Right lung (tissue), 5 donors: ENCODE data around the gene ZNF532. TPM values are rescaled to one million over a fixed set of nuclear protein-coding genes. Genes with fewer than 3 reads are reported as not detected.

ENCODE experiments used
- DNase-seq, 2 donors: peaks; one replicate each; pipeline ENCODE4 v3.0.0-alpha.2; 2013
- polyA plus RNA-seq, 5 donors: library from polyadenylated mRNA; unstranded; fragments of 120-200 nt; gene quantifications; one replicate each; pipeline versions ENCODE4 v1.2.1 to v1.2.3, GENCODE V29; 2013; ENCODE audit warnings: inconsistent platforms in 1 of 5, low replicate concordance in 1 of 5; ENCODE audit not compliant: insufficient read length in 5 of 5, insufficient read depth in 1 of 5

ZNF532 gene
- polyA plus RNA-seq, 5 donors: 106 to 145 (median 144) TPM

GRCh38 chr18:58866773-58867150 lies 2.1 kb downstream of the ZNF532 start:
- no peak for DNase-seq

GRCh38 chr18:58867281-58867961 lies 2.7 kb downstream of the ZNF532 start:
- no peak for DNase-seq

- no peak for DNase-seq
Measured at GRCh38 chr18:58868440-58868839, 3.8 kb downstream of the ZNF532 start.

DNA sequence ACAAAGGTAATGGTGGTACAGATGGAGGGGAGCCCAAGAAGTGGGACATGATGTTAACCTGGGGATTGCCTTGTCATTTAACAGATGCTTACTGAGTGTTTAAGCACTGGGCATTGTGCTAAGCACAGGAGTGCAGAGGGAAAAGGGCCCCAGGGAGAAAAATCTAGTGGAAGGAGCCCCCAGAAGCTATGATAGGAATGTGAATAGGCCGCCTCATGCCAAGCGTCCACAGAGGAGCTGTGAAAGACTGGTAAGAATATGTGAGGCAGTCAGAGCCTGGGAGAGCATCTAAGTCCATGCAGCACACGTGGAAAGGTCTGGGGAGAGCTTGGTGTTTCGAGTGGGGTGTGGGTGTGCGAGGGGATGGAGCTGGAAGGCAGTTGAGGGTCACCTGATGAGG lies 5.5 kb downstream of the ZNF532 start:
- DNase-seq: no peak

GRCh38 chr18:58870621-58871020 lies 5.9 kb downstream of the ZNF532 start:
- DNase-seq: no peak

GRCh38 chr18:58871514-58872420 lies 7.1 kb downstream of the ZNF532 start:
- no peak for DNase-seq

DNA sequence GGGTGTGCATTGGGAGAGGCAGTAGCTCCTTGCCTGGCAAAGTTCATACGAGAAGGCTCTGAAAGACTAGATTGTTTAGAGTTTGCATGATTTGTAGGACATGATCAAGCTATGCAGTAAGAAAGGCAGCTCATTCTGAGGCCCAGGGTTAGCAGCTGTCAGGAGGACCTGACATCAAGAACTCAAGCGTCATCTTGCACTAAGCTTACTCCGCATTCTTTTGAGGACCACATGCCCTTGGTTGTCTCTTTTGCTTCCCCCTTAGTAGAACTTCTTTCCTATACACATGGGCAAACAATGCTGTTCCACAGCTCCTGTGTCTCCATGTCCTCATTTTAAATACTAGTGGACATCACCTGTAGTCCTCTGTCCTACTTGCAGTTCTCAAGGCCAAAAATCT lies 14.0 kb downstream of the ZNF532 start:
- no peak for DNase-seq

DNA sequence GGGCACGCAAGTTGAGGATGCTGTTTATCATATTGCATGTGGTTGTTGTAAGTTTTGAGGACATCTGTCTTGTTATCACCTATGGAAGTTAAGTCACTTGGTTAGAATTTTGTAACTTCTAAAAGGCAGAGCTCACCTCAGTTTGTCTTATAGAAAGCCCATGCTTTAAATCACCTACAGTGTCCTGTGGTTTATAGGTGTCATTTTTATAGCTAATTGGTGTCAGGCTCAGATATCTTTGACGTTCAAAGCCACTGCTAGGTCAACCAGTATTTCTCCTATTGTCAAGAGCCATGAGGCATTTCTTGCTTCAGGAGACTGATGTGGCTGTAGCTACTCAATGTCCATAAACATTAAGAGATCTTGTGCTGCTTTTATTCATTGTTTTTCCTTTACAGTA lies 16.8 kb downstream of the ZNF532 start:
- no peak for DNase-seq

DNA sequence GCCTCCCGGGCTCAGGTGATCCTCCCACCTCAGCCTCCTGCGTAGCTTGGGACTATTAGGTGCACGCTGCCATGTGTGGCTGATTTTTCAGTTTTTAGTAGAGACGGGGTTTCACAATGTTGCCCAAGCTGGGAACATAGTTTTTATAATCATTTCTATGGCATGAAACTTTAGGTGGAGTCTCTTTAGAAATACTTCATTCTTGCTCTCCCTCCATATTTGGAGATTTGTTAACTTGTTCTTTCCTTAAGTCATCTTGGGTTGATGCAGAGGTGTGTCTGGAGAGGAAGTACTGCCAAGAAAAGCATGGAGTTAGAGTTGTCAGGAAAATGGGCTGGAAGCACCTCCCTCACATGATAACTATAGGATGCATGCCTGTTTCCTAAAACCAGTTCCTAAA lies 17.4 kb downstream of the ZNF532 start:
- no peak for DNase-seq

DNA sequence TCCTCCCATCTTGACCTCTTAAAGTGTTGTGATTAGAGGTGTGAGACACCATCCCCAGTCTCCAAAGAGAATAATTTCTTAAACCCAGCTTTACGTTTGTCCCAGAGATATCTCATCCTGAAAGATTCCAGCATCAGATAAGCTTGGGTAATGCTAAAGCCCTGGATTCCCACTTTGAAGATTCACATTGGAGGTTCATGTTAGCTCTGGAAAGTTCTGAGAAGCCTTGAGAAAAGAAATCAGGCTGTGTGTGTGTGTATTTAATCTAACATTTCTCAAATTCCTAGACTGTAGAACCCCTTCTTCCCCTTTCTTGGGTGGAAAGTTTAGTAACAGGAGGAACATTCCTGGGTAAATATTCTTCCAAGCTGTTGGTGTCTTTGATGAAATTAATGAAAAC lies 18.0 kb downstream of the ZNF532 start:
- DNase-seq: no peak

DNA sequence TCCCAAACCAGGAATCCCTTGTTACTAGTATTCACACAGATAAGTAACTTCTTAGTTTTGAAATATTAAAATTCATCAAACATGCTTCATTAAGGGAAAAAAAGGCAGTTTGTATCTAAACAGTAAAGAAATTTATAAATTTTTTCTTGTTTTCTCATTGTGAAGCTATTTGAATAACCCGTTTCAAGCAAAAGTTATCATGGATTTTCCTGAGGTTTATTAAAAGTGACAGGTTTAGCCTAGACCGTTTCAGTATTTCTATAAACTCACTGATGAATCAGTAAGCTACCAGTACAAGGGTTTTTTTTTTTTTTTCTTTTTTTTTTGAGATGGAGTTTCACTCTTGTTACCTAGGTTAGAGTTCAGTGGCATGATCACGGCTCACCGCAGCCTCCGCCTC lies 20.0 kb downstream of the ZNF532 start:
- DNase-seq: no peak

- no peak for DNase-seq
Measured at GRCh38 chr18:58886431-58886830, 21.8 kb downstream of the ZNF532 start.

GRCh38 chr18:58886864-58887612 lies 22.4 kb downstream of the ZNF532 start:
- no peak for DNase-seq

GRCh38 chr18:58887613-58887963 lies 22.9 kb downstream of the ZNF532 start:
- no peak for DNase-seq

DNA sequence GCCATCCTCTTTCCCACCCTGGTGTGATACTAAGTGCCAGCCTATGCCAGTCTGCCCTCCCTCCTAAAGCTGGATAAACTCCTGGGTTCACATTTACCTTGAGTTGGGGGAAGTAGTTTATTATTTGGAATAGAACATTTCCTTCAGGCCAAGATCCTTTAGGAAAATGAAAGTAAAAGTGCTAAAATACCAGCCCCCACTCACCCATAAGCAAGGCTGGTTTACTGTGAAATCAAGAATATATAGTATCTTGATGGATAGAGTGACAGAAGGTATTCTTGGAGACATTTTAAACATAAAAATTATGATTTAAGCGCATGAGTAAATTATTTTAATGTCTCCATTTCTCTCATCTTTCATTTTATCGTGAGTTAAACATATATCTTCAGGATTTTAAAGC lies 27.1 kb downstream of the ZNF532 start:
- no peak for DNase-seq

- DNase-seq: no peak
Measured at GRCh38 chr18:58892488-58892887, 27.8 kb downstream of the ZNF532 start.

GRCh38 chr18:58893388-58894099 lies 28.9 kb downstream of the ZNF532 start:
- DNase-seq: no peak

GRCh38 chr18:58894930-58895329 lies 30.3 kb downstream of the ZNF532 start:
- no peak for DNase-seq

DNA sequence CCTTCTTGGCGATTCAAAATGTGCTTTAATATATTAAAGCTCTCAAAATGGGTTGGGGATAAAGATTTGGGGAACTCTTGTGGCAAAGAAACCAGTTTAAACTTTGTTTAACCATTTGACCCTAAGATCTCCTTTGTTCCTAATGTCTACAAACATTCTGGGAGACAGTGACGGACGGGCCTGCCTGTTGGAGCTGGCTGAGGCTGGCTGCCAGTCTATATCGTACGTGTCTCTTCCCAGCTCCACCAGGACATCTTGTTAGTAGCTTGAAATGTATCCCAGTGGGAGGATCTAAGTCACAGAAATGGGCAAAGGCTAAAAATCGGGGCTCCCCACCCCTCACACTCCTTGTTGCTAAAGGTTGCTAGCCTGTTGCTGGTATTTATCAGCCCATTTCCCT lies 30.7 kb downstream of the ZNF532 start:
- no peak for DNase-seq

- DNase-seq: no peak
Measured at GRCh38 chr18:58896268-58896667, 31.6 kb downstream of the ZNF532 start.

GRCh38 chr18:58896734-58897508 lies 32.2 kb downstream of the ZNF532 start:
- DNase-seq: no peak
